IMR-90 (cell line): Measurements from ENCODE around the gene SAMSN1.

Experiments used
- BHLHE40 ChIP-seq: fragments of 150-350 bp; IDR thresholded peaks from 2 replicates; pipeline ENCODE4 v1.6.1; 2016; ENCODE audit warnings: mild to moderate bottlenecking, low read depth, low read length
- CEBPB ChIP-seq: IDR thresholded peaks from 2 replicates; pipeline ENCODE4 v1.6.1; 2012; ENCODE audit warnings: low read depth, low read length, improper control_type of control experiment
- CHD1 ChIP-seq: IDR thresholded peaks from 2 replicates; pipeline ENCODE4 v1.6.1; 2012; ENCODE audit warnings: low read depth, low read length, improper control_type of control experiment
- CTCF ChIP-seq: conservative IDR thresholded peaks from 2 replicates; pipeline ENCODE4 v1.5.1; 2012; ENCODE audit warnings: mild to moderate bottlenecking, low read depth, low read length, improper control_type of control experiment
- MAFK ChIP-seq: IDR thresholded peaks from 2 replicates; pipeline ENCODE4 v1.6.1; 2012; ENCODE audit warnings: low read depth, low read length, improper control_type of control experiment
- POLR2A ChIP-seq: IDR thresholded peaks from 2 replicates; pipeline ENCODE4 v1.6.1; 2012; ENCODE audit warnings: mild to moderate bottlenecking, low read depth, low read length
- USF2 ChIP-seq: fragments of 150-350 bp; IDR thresholded peaks from 2 replicates; pipeline ENCODE4 v1.6.1; 2017; ENCODE audit warnings: mild to moderate bottlenecking, antibody characterized with exemption, low read length, low read depth

- TF ChIP-seq CTCF (no peak), CHD1 (no peak), MAFK (no peak), USF2 (no peak), POLR2A (no peak), BHLHE40 (no peak), CEBPB (no peak)
Observed at GRCh38 chr21:14457762-14458161, 88.4 kb downstream of the SAMSN1 start.
